Pulmonary artery endothelial cell (primary cell): ENCODE data around the gene MYLIP. TPM values are rescaled to one million over a fixed set of nuclear protein-coding genes. Genes with fewer than 3 reads are reported as not detected.
A peak's percentile ranks its signal among the peaks of the same experiment; 100 is the strongest.

Experiments
- DNase-seq: peaks from one replicate; pipeline ENCODE4 v3.0.0-alpha.2; 2011; ENCODE audit warnings: low read depth, low spot score
- total RNA-seq: library from RNA; depleted of rRNA; stranded (reverse); fragments of >200 nt; gene quantifications from 2 replicates; pipeline ENCODE4 v1.2.3, GENCODE V29; 2014

Gene MYLIP
- total RNA-seq, 1 donor from 2014 or later: 28.0 TPM

DNA sequence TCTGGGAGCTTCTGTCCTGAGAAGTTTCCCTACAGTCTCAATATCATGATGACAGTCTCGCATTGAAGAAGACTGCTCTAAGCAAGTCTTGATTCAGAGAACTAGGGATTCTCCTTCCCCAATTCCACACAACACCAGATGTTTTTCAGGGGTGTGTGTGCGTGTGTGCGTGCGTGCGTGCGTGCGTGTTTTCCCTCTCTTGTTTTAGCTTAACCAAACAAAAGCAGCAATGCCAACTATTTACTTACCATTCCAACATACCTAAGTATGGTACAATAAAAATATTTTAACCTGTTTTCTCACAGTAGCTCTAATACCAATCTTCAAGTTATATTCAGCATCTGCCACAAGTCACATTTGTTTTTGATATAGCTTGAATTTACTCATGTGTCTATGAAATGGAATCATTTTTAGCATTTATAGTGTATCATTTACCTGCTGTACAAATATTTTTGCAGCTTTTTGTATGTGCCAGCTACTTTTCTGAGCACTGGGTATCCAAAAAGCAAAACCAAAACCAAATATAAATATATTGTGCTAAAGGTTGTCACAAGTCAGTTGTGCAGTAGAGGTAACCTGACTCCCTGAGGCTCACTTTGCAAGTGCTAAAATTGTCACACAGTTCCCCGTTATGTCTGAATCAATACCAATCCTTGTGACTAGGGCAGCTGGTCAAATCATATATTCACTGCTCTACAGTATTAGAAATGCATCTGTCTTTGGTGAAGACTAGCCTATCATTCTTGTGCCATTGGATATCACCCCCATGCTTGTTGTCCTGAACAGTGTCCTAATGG, 21.7 kb upstream of the MYLIP start:
- DNase-seq: no peak

DNA sequence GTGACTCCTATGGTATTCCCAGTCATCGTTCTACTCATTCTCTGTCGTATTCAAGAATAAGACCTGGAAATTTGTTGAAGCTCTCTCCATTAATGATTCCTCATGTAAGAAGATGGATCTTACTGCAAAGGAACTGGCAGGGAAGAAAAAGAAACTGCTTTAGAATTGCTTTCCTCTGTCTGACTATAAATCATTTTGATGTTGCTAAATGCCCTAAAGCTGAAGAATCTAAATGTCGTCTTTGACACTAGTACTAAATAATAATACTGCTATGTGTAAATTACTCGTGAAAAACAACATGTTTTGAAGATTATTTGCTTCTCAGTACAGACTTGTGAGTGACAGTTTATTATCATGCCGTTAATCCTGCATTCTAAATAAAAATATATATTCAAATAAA, 20.5 kb upstream of the MYLIP start:
- DNase-seq: no peak

DNA sequence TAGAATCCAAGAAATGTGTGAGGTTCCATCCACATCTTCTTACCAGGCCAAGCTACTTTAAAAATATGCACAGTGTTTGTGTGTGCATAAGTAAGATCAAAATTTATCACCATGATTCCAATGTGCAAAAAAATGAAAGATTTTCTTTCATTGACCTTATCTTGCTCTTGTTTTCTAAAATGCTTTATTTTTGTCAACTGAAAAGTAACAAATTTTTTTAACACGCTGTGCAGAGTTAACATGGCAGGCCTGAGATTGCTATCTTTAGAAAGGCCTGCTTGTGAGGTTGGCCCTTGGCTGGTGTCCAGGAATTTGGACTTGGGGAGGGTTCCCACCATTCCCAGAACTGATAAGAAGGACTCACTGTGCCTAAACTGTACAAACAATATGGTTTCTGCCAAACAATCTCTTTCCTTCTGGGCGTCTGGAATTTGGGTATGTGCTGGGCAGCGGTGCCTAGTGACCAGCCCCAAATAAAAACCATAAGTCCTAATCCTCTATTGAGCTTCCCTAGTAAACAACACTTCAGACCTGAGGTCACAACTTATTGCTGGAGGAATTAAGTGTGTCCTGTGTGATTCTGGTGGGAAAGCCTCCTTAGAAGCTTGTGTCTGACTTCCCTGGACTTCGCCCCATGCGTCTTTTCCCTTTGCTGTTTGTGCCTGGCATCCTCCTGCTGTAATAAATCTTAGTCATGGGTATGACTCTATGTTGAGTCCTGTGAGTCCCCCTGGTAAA, 19.8 kb upstream of the MYLIP start:
- no peak for DNase-seq

DNA sequence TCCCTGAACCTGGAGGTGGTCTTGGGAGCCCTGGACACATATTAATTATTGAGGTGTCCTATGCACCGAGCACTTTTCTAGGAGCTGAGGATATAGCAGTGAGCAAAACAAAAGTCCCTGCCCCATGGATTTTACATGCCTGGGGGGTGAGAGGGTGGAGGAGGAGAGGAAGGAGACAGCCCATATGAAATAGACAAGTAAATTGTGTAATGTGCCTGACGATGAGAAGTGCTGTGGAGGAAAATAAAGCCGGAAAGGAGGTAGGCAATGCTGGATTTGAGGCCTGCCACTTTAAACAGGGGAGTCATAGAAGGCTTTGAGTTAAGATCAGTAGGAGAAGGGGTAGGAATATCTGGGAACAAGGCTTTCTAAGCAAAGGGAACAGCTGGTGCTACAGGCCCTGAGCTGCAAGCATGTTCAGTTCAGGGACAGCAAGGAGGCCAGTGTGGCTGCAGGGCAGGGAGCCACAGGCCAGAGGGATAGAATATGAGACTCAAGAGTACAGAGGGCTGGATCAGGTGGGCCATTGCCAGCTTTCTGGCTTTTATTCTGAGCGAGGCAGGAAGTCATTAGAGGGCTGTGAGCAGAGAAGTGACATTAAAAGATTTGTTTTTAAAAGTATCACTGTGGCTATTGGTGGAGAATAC, 19.1 kb upstream of the MYLIP start:
- no peak for DNase-seq

DNA sequence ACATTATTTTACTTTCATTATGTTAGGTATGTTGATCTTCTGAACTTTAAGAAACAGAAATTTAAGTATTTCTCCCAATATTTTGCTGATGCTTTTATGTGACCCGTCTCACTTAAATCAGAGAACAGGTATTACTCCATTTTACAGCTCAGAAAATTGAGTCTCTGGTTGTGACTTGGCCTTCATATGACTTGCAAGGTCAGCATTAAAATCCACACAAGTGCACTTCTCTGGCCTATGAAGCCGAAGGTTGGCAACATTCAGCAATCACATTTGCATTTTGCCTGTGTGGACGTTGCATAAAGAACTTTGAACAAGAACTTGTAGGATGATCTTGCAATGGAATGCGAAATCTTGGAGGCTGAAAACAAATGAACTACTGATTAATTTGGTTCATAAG, 10.1 kb upstream of the MYLIP start:
- no peak for DNase-seq

DNA sequence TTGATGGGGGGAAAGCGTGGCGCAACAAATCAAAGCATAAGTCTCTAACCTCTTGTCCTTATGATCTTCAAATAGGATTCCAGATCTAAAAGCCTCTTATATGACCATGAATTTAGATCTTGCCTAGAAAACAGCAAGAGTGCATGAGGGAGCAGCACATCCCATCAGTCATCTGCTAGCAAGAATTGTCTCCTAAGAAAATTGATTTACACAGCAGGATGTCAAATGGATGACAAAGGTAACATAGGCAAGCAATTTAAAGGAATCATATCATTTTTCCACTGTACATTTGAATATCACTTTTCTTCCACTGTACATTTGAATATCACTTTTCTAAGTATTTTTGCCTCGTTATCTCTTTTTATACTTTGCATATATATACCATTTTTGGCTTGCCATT, 7.5 kb upstream of the MYLIP start:
- no peak for DNase-seq

DNA sequence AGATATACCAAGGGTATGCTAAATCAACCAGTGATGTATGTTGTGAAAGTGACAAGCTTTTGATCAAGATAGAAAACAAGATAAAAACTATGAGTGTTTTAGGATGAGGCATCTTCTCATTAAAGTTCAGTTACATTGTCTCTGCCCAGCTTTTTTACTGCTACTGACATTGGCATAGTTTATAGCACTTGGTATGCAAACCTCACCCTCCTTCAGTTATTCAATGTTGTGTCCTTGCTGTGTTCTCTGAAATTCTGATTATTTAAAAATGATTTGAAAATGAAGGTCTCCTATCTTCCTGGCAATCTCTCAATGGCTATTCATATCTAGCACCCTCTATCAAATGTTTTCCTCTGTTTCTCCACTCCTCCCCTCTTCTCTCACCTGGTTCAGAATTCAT, 6.7 kb upstream of the MYLIP start:
- no peak for DNase-seq

DNA sequence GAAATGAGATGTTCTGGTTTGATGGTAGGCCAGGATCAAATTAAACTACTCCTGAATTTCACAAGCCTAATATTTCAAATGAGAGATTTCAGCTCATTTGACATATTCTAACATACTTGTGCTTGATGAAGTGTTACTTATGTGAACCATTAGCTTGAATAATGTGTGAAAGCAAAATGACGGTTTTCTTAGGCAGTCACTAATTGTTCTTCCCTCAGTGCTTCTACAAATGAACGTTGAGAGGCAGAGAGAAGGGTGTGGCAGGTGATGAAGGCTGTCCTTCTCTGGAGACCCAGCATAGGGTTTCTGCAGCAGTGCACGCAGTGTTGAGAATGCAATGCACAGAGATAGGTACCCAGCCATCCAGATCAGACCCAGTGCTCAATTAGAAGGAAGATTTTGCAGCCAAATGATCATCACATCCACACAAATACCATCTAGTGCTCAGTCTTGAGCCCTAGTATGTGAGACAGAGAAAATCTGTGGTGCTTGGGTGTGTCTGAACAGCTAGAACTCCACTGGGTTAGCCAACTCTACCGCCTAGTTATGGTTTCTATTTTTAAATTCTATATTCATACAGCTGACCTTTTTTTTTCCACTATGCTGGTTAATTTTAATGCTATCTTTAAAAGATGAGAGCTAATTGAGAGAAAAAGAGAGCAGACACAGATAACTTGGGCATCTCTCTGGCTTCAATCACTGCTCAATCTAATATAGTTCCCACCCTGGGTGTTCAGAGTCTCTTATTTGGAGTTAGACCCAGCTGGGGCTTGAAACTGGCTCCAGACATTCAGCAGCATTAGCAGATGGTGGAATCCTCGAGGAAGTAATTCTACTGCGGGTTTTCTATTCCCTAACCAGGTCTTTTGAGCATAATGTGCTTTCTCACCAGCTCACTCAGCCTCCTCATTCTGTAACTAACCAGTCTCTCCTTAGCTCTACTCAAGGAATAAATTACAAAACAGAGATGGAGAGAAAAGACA, 4.4 kb upstream of the MYLIP start:
- no peak for DNase-seq

DNA sequence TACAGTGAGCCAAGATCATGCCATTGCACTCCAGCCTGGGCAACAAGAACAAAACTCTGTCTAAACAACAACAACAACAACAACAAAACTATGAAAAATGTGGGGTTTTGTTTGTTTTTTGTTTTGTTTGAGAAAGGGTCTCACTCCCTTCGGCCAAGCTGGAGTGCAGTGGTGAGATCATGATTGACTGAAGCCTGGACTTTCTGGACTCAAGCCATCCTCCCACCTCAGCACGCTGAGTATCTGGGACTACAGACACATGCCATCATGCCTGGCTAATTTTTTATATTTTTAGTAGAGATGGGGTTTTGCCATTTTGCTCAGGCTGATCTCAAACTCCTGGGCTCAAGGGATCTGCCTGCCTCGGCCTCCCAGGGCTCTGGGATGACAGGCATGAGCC, 2.8 kb upstream of the MYLIP start:
- no peak for DNase-seq

DNA sequence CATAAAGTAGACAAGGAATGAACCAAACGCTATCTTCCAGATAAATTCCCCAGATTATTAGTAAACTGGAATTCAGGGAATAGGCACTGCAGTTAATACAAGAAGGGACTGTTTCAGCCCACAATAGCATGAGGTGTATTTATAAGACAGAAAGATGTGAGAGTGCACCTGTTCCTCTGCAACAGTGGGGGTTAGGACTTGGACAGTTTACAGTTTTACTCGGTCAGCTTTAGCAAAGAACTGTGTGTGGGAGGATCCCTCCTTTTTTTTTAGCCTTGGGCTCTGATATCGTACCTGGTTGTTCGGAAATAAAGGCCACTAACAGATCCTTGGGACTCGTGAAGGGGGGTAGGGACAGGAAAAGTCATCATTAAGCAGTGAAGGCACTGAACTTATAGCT, 2.0 kb upstream of the MYLIP start:
- DNase-seq: no peak

DNA sequence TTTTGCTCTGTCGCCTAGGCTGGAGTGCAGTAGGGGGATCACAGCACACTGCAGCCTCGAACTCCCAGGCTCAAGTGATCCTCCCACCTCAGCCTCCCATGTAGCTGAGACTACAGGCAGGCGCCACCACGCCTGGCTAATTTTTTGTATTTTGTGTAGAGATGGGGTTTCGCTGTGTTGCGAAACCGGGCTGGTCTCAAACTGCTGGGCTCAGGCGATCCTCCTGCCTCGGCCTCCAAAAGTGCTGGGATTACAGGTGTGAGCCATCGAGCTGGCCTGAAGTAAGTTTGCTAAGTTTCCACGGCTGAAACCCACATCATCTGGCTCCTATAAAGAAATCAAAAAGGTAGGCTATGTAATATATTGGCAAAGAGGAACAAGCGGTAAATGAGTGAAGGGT, 1.4 kb upstream of the MYLIP start:
- DNase-seq: no peak

DNA sequence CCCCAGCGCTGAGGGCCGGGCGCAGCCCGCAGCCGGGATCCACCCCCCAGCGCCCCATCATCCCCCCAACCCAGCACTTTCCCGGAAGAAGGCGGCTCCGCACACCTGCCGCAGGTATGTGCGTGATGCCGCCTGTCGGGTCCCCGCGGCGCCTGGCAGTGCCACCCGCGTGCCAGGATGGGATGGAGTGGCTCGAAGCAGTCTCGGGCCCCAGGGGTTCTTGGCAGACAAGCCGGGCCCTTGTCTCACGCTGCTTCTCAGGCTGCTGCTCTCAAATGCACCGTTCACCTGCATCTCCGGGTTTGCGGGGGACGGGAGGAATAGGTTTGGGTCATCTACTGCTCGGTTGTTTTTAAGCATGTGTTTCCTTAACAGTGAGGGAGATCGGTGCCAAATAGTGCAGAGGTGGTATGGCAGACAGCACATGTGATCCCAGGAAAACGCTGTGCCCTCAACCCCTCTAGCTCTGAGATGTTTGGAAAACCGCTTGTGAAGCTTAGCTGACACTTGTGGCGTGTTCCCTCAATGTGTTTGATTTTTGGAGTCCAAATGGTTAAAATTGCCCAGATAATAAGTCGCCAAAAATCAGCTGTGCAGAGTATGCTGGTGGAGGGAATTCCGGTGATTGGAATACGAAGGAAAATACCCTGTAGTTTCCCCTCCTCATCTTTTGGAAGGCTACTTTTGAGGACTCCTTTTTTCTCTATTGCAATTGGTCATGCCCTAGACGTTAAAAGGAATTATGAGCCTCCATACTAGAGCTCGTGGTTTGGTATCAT, 926 bp downstream of the MYLIP start:
- no peak for DNase-seq

DNA sequence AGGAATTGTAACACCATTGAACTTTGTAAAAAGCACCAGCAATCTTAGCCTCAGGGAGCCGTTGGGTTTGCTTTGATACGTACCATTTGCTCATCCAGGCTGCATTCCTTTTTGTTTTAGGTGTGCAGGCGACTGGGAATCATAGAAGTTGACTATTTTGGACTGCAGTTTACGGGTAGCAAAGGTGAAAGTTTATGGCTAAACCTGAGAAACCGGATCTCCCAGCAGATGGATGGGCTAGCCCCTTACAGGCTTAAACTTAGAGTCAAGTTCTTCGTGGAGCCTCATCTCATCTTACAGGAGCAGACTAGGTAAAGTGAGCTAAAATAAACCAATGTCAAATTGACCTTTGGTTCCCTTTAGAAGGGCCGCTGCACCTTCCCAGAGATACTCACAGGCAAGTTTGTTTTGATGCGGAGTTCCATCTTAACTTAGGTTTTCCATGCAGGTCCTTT, 1.6 kb downstream of the MYLIP start:
- DNase-seq: no peak

DNA sequence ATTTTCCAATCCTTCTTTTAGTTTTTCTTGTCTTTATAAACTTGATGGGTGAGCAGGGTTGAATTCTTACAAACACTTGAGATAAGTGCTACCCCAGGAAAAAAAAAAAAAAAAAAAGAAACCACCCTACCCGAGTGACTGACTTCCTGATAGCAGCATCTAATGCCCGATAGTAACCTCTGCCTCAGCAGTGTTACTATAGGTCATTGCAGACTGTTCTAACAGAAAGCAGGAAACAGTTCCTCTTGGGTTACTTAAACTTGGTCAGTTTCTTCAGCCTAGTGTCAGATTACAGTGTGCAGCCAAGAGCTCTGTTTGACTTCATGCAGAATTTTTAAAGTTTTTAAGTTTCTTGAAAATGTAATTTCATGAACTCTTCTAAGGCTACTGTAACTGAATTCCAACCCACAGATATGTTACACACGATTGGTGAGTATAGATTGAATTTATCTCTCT, 2.1 kb downstream of the MYLIP start:
- DNase-seq: peak; percentile 60

DNA sequence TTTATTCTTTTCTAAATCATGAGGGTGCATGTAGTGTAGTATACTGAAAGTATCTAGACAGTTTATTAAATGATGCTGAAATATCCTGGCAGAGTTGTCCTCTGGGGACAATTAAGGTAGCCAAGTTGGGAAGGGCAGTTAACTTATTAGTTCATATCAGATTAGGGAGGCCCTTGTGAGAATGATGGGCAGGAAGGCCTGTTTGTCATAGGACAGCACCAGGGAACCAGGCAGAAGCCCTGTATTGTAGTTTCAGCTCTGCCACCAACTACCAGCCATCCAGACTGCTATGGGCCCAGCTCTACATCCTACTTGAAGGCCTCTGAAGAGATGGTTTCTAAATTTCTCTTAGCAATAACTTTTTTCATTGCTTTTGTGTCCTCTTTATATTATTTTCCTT, 4.0 kb downstream of the MYLIP start:
- DNase-seq: no peak

DNA sequence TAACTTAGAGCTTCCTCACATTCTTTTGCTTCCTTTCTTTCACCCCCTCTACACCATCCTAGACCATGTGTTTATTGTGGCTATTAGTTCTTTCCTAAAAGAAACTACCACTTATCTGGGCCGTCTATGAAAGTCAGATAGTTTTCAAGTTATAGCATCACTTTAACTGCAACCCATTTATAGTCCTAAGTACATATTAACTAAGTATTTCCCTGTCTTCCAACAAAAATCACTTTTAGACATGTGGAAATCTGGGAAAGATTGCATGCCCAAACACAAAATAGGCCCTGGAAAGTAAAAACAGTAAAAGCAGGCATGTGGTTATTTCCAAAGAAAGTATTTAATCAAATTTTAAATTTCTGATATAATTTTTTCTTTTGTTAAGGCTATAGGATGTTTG, 5.5 kb downstream of the MYLIP start:
- DNase-seq: no peak

DNA sequence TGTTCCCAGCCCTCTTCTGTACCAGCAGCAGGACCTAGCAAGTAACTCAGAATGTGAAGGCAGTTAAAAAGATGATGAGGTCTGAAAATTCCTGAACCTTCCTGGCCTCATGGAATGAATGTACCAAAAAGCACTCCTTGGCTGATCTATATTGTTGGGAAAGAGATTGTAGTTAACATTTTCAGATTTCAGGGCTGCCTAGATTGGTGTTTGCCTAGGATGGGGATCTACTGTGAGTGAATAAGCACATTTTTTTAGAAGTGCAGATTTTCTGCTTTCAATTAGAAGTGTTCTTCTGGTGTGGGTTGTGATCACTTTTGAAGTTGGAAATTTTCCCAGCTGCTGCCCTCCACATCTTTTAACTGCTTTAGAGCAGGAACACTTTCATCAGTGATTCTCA, 6.2 kb downstream of the MYLIP start:
- DNase-seq: no peak

DNA sequence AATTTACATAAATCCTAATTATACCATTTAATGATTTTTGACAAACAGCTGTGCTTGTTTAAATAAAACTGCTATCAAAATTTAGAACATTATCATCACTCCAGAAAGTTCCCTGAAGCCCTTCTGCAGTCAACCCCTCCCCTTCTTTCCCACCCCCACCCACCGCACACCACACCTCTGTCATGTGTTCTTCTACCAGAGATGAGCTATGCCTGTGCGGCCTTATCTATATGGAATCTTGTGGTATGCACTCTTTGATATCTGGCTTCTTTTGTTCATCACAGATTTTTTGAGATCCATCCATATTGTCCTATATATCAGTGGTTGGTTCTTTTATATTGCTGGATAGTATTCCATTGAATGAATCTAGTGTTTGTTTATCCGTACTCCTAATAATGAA, 7.2 kb downstream of the MYLIP start:
- no peak for DNase-seq

DNA sequence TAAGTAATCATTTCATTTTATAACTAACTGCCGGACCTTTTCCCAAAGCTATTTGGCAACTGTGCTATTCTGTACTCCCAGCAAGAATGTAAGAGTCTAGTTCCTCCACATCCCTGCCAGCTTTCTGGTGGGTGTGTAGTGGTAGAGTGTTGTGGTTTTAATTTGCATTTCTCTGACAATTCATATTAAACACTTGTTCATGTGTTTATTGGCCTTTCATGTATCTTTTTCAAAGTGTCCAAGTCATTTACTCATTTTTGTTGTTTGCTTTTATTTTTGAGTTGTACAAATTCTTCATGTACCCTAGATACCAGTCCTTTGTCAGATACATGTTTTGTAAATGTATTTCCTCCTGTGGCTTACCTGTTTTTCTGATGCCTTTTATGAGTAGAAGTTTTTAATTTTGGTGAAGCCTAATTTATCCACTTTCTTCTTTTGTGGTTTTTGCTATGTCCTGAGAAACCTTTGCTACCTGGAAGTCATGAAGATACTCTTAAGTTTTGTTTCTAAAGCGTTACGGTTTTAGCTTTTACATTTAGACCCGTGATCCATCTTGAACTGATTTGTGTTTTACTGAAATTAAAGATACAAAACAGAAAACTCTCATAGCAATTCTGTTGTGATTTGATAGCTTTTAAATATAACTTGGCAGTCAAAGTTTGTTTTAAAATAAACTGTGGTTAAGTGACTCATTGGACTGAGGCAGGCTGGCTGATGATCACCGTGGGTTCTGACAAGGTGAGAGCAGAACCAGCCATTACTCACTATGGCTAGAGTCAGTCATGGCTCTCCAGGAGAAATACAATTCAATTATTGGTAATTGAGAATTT, 8.0 kb downstream of the MYLIP start:
- no peak for DNase-seq

DNA sequence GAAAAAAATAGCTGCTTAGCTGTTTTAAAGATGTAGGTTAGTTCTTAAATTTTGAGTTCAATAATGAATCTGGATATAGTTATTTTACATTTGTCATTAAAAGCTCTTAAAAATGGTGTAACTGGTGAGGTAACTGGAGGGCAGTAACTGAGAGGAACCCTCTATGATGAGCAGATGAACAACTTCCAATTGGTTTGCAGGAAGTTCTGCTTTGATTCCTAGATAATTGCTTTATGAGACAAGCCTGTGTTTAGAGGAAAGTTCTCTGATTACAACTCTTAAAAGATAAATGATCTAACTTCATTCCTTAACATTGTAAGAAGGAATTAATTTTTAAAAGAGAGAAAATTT, 8.5 kb downstream of the MYLIP start:
- DNase-seq: no peak
